NCI-H146 (cell line): ENCODE data around the gene ZNF367.

Experiments
- DNase-seq: peaks from one replicate; lab custom pipeline; 2025; lab: John Stamatoyannopoulos, UW

The ZNF367 gene

DNA sequence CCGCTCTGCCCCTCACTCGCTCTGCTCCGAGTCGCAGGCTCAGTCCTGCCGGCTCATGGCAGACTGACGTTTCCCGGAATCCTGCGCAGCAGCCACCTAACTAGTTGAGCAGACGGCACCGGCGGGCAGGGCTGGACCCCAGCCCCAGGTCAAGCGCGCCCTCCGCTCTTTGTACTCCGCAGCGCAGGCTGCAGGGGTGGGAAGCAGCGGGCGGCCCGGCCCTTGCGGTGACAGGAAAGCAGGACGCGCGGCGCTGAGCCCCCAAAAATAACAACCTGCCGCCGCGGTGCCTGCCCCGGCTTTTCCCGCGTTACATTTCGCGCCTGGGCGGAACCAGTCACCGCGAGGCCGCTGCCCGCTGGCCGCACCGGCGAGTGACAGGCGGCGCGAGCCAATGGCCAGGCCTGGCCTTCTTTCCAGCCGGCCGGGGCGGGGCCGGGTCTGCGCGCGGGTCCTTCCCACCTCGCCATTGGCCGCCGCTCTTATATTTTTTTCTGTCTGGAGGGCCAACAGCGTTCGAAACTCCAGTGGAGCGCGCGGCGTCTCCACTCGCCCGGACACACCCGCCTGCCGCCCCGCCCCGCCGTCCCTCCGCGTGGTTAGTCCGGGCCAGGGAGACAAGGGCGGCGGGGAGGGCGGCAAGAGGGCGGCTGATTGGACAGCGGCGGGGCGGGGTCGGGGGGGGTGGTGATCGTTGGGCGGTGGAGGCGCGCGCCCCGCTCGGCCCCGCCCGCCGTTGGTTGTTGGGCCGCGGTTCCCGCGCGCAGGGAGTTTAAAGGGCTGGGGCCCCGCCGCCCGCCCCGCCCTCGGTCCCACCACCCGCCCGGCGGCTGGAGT is at the start of gene ZNF367:
ZNF367 (minus strand) TSS at position 288 of the 837 bp plus-strand sequence. CDS start 338 bp downstream, outside the sequence.
- peak; percentile 96 for DNase-seq

GRCh38 chr9:96467784-96468183 is 49.6 kb upstream of the ZNF367 start:
- DNase-seq = no peak

- no peak for DNase-seq
Observed at GRCh38 chr9:96464426-96464825, 46.3 kb upstream of the ZNF367 start.

DNA sequence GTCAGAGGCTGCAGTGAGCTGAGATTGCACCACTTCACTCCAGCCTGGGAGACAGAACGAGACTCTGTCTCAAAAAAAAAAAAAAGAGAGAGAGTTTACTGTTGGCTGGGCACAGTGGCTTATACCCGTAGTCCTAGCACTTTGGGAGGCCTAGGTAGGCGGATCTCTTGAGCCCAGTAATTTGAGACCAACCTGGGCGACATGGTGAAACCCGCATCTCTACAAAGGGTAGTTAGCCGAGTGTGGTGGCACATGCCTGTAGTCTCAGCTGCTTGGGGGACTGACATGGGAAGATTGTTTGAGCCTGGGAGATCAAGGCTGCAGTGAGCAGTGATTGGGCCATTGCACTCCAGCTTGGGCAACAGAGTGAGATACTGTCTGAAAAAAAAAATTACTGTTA is 44.4 kb upstream of the ZNF367 start:
- DNase-seq = no peak

- no peak for DNase-seq
Observed at GRCh38 chr9:96461336-96461735, 43.2 kb upstream of the ZNF367 start.

GRCh38 chr9:96460882-96461281 is 42.7 kb upstream of the ZNF367 start:
- DNase-seq = no peak

- DNase-seq = no peak
Observed at GRCh38 chr9:96460470-96460869, 42.3 kb upstream of the ZNF367 start.

GRCh38 chr9:96459268-96460007 is 41.3 kb upstream of the ZNF367 start:
- no peak for DNase-seq

DNA sequence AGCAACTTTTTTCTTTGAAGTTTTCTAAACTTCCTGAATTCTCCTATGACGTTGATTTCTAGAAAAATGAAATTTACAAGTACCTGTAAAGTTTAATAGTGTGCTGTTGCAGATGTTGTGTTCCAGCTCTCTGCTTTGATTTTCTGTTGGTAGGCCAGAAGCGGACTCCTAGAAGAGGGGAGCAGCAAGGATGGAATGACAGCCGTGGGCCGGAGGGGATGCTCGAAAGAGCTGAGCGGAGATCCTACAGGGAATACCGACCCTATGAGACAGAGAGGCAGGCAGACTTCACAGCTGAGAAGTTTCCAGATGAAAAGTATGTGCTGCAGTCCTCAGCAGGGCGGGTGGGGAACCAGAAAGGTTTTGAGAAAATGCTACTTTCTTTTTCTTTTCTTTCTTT is 40.1 kb upstream of the ZNF367 start:
- no peak for DNase-seq

DNA sequence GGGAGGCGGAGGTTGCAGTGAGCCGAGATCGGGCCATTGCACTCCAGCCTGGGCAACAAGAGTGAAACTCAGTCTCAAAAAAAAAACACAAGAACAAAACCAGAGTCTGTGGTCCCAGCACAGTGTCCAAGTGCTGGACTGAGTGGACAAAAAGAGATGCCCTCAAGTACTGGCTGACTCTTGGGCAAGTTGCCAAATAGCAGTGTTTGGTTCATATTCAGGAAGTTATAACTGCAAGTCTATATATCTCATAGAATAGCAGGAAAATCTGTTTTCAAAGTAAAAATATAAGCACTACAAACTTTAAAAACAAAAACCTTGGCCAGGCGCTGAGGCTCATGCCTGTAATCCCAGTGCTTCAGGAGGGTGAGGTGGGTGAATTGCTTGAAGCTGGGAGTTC is 39.1 kb upstream of the ZNF367 start:
- no peak for DNase-seq

DNA sequence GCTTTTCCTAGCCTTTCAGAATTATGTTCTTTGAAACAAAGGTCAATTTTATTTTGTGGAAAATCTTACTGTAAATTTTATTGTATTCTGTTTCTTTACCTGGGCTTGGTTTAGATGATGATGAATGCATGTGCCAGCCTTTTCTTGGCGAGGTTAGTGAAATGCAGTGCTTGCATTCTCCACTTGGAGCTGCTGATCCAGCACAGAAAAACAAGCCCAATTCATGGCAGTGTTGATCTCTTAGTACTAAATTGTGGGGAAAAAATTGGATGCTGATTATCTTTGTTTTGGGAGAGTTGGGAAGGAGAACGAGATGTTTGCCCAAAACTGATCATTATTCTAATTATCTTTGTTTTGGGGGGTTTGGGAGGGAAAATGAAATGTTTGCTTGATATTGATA is 35.5 kb upstream of the ZNF367 start:
- DNase-seq = no peak

DNA sequence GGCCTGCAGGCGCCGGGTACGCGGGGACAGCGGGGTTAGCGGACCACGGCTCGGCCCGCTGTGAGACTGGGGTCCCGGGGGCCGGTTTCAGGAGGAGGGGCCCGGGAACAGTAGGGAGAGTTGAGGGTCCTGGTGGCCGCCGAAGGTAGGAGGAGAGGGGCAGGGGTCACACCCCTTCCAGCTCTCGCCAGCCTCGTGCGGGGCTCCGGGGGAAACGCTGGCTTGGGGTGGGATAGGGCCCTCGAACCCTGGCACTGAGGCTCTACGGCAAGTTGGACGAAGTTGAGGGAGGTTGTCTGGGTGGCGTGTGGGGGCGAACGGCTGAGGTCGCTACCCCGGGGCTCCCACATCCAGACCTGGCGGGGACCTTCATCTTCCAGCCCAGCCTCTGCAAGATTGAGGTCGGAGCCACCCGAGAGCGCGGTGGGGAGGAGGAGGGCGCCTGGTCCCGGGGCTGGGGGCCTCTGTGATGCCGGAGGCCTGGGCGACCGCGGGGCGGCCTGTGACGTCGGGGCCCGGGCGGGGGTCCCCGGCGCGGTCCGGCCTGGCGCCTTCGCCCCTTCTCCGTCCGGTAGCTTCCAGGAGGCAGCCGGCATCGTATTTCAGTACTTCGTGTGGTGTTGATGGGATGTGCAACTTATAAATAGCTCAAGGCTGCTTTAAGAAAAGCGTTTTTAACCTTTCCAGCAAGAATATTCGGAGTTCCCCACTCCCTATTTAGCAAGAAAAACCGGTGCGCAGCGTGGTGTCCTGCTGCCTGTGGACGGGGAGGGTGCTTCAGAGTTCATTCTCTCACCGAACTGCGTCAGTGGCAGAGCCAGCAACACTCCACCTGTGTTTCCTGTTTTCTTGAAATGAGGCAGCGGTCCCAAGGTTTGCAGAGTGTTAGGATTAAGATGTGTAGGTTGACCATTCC is 32.7 kb upstream of the ZNF367 start:
- DNase-seq = peak; percentile 21

DNA sequence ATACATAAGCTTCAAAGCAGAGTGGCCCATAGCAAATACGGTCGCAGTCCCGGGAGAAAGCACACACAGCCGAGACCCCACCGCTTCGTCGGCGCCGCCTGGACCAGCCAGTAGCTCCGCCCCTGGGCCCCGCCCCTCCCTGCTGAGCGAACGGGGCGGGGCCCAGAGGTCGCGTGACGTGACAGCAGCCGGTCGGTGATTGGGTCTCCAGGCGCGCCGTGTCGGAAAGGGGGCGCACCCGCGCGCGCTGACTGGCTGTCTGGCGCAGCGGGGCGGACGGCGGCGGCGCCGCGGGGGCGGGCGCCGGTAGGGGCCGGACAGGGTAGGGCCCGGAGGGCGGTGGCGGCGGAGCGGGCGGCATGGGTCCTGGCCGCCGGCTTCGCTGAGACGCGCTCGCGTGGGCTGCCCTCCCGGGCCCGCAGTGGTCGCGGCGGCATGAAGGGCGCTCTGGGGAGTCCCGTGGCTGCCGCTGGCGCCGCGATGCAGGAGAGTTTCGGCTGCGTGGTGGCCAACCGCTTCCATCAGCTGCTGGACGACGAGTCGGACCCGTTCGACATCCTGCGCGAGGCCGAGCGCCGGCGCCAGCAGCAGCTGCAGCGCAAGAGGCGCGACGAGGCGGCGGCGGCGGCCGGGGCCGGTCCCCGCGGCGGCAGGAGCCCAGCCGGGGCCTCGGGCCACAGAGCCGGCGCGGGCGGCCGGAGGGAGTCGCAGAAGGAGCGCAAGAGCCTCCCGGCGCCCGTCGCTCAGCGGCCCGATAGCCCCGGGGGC is 31.9 kb upstream of the ZNF367 start, which contains the start of gene HABP4:
HABP4 (plus strand) TSS at position 325 of the 768 bp plus-strand sequence; CDS start at position 436, 111 bp downstream.
- peak; percentile 89 for DNase-seq

GRCh38 chr9:96449523-96449844 is 31.3 kb upstream of the ZNF367 start:
- no peak for DNase-seq

DNA sequence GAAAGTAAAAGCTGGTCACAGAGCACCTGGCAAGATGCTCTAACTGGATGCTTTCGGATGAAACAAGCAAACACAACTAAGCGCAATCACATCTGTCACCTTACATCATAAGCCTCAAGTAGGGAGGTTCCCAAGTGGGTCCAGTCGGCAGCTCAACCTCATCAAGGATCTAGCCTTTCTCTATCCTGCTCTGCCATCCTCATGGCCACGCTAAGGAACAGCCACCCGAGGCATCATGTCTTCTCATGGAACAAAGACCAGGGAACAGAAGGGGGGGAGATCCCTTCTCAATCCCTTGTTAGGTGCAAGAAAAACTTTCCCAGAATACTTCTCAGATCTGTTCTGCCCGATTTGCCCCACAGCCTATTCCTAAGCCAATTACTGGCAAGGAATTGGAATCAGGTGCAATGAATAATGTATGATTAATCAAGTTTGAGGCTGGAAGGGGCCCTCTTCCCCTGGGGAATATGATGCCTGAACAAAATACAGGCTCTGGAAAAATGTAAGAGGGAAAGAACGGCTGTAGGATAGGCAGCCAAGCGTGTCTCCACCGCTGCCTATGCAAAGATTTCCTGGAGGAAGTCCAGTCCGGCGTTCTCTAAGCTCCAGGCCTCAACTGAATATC is 30.5 kb upstream of the ZNF367 start:
- no peak for DNase-seq

- no peak for DNase-seq
Observed at GRCh38 chr9:96447406-96447805, 29.2 kb upstream of the ZNF367 start.

- DNase-seq = no peak
Observed at GRCh38 chr9:96442491-96442890, 24.3 kb upstream of the ZNF367 start.

GRCh38 chr9:96441798-96442445 is 23.8 kb upstream of the ZNF367 start:
- DNase-seq = peak; percentile 48

DNA sequence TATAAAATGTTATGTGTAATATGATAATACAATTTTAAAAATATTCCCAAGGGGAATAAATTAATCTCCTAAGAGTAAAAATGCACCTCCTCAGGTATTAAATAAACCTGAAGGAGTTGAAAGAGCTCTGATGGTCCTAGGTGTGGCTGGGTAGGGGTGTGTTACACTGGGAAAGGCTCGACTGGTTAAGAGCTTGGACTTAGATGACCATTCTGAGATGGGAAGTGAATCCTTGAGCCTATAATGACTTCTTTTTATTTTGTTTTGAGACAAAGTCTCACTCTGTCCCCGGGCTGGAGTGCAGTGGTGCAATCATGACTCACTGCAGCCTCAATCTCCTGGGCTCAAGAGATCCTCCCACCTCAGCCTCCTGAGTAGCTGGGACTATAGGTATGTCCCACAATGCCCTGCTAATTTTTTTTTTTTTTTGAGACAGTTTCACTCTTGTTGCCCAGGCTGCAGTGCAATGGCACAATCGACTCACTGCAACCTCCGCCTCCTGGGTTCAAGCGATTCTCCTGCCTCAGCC is 22.6 kb upstream of the ZNF367 start:
- no peak for DNase-seq

DNA sequence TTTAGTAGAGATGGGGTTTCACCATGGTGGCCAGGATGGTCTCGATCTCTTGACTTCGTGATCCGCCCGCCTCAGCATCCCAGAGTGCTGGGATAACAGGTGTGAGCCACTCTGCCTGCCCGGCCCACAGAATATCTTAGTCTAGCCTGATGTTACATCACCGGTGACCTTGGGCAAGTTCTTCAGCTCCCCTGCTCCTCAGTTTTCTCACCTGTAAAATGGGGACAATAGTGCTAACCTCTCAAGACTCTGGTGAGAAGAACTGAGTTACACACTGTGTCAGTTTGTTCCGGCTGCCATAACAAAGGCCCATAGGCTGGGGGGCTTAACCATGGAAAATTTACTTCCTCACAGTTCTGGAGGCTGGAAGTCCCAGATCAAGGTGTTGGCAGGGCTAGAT is 19.3 kb upstream of the ZNF367 start:
- DNase-seq = no peak
